ENCODE data around the gene WSB1.

GRCh38 chr17:27318633-27319032 lies 24.7 kb downstream of the WSB1 start:
- TF ChIP-seq CTCF (IDR thresholded peaks at IDR 0.05), result no peak
- no peak for TF ChIP-seq POLR2A (IDR thresholded peaks at IDR 0.05)
